ENCODE measurements around the gene TRPC4. TPM values are rescaled to one million over a fixed set of nuclear protein-coding genes. Genes with fewer than 3 reads are reported as not detected.
A peak's percentile ranks its signal among the peaks of the same experiment; 100 is the strongest.
"Not testable (repeated sequence)": the region's sequence is repeated elsewhere in the genome, so short reads cannot be mapped to it uniquely, and the experiment has no call there.

TRPC4 gene
- total and polyA plus RNA-seq, 7 donors, result 0.64 to 11.8 (median 9.4) TPM; not detected in 1

DNA sequence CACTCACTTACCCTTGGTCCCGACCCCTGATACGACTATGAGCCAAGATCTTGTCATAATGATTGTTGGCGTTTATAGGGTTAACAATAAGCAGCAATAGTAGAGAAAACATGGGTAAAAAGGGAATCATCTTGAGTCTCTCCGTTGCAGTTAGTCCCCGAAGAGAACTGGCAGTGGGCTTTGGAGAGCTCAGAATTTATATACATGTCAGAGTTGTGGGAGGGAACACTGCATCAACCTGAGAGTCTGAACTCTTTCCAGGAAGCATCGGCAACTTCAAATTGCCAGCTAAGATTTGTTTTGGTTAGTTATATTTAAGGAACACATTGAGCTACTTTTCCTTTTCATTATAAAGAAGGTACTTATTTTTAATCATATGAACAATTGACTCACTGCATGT is 271.0 kb downstream of the TRPC4 start, which contains the start of gene POSTN:
POSTN (minus strand) TSS at position 172 of the 400 bp plus-strand sequence; CDS start at position 130, 42 bp downstream.
- TF ChIP-seq POLR2AphosphoS5 (IDR thresholded peaks at IDR 0.05), result peak in 3 of 4 donors; percentile 44 to 76 (median 60)
- TF ChIP-seq, protein P1, sequence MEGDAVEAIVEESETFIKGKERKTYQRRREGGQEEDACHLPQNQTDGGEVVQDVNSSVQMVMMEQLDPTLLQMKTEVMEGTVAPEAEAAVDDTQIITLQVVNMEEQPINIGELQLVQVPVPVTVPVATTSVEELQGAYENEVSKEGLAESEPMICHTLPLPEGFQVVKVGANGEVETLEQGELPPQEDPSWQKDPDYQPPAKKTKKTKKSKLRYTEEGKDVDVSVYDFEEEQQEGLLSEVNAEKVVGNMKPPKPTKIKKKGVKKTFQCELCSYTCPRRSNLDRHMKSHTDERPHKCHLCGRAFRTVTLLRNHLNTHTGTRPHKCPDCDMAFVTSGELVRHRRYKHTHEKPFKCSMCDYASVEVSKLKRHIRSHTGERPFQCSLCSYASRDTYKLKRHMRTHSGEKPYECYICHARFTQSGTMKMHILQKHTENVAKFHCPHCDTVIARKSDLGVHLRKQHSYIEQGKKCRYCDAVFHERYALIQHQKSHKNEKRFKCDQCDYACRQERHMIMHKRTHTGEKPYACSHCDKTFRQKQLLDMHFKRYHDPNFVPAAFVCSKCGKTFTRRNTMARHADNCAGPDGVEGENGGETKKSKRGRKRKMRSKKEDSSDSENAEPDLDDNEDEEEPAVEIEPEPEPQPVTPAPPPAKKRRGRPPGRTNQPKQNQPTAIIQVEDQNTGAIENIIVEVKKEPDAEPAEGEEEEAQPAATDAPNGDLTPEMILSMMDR (IDR thresholded peaks at IDR 0.05), result no peak
- TF ChIP-seq POLR2A (IDR thresholded peaks at IDR 0.05), result no peak
- no peak for TF ChIP-seq EP300 (IDR thresholded peaks at IDR 0.05)
- 33 to 34% methylated on average over 6 of the region's 6 CpGs for WGBS, 2 donors
- Histone ChIP-seq H3K9me3 (no peaks in the 10 kb centered on the region), H3K4me1 (peaks cover 0 to 35% (median 15%) of the 10 kb centered on the region in 4 donors), H3K4me3 (peak within 1 kb of the TSS; percentile 3 to 48 (median 36)), H3K27ac (peak within 1 kb of the TSS in 3 of 4 donors; percentile 45 to 62 (median 57)), H3K36me3 (no peaks in the 10 kb centered on the region), H3K27me3 (no peaks in the 10 kb centered on the region)
- intact Hi-C loops (cut with DNase I), result loop anchor here (5.0 kb wide), 1 partner anchor 596 kb away; the partner anchor contains the start of gene EXOSC8
- no peak for DNase-seq

DNA sequence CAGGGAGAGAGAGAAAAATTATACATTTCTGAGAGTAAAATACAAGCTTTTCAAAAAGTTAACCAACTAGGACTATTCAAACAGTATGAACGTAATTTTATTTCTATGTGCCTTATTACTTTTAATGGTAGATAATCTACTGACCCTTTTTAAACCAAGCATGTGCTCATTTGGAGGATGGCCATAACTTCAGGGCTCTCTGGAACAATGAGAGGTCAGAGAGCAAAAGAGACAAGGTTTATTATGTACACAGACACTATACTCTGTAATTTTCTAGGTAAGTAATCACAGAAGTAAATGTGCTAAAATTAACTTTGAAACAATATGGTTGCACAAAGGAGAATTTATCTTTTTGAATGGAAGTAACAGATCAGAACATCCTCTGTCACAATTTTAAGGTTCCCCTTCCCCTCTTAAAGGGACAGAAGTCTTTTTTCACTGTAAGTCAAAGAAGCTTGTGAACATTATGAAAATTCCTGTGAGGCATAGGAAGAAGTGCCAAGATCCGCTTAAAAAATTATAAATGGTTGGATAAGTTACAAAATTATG is 272.0 kb downstream of the TRPC4 start:
- DNase-seq, result no peak
- Histone ChIP-seq H3K4me3 (peak overlapping the region in 3 of 4 donors; percentile 4 to 48 (median 47)), H3K36me3 (no peaks in the 10 kb centered on the region), H3K4me1 (peaks cover 0 to 32% (median 15%) of the 10 kb centered on the region in 4 donors), H3K27ac (peak overlapping the region in 3 of 4 donors; percentile 45 to 62 (median 57)), H3K9me3 (no peaks in the 10 kb centered on the region), H3K27me3 (no peaks in the 10 kb centered on the region)
- intact Hi-C loops (cut with DNase I), result loop anchor here (5.0 kb wide), 1 partner anchor 595 kb away; the partner anchor contains the start of gene EXOSC8
- 45 to 63% methylated on average over 2 of the region's 2 CpGs for WGBS, 2 donors
- TF ChIP-seq, protein P1 (IDR thresholded peaks at IDR 0.05), result no peak
- TF ChIP-seq POLR2A (IDR thresholded peaks at IDR 0.05), result no peak
- no peak for TF ChIP-seq POLR2AphosphoS5 (IDR thresholded peaks at IDR 0.05)
- no peak for TF ChIP-seq EP300 (IDR thresholded peaks at IDR 0.05)

DNA sequence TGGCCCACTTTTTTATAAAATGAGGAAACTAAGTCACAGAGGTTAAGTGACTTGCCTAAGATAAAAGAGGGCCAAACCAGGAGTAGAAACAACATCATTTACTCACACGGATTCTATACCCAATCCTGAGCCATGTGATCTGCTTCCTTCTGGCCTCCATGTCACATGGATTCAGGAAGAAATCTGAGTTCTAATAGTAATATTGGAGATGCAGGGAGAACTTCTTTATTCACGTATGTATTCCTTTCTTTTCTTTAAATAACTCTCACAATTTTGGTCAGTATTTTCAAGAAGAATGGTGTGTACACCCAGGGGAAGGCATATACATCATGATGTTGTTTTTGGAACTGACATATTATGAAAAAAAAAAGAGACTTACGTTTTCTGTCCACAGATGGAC is 272.8 kb downstream of the TRPC4 start:
- no peaks in the 10 kb centered on the region for H3K9me3 ChIP-seq
- H3K36me3 ChIP-seq, result no peaks in the 10 kb centered on the region
- 52 to 64% methylated on average over 3 of the region's 3 CpGs for WGBS, 2 donors
- no peaks in the 10 kb centered on the region for H3K27me3 ChIP-seq
- no peak for TF ChIP-seq POLR2A (IDR thresholded peaks at IDR 0.05)
- H3K4me3 ChIP-seq, result peak overlapping the region in 2 of 4 donors; percentile 47 to 48
- peak overlapping the region in 3 of 4 donors; percentile 45 to 62 (median 57) for H3K27ac ChIP-seq
- no peak for DNase-seq
- peaks cover 0 to 24% (median 11%) of the 10 kb centered on the region in 4 donors for H3K4me1 ChIP-seq
- intact Hi-C loops (cut with DNase I), result loop anchor here (5.0 kb wide), 1 partner anchor 595 kb away; the partner anchor contains the start of gene EXOSC8

DNA sequence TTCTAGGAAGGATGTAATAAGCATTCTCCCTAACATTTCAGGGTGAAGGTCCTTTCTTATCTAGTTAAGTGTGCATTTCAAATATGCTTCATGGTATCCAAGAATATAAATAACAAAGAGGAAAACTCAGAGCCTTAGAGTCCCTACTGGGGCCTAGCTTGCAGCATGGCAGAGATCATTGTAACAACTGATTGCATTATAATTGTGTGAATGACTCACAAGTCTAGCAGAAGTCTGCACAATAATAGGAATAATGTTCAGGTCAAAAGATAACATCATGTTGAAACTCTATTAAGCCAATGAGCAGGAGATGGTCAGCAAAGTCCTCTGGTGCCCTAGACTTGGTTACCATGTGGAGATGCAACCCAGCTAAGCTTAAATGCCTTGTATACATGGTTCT is 274.4 kb downstream of the TRPC4 start:
- no peaks in the 10 kb centered on the region for H3K36me3 ChIP-seq
- no peak overlapping the region for H3K27ac ChIP-seq
- no peak overlapping the region for H3K4me3 ChIP-seq
- H3K9me3 ChIP-seq, result no peaks in the 10 kb centered on the region
- no peaks in the 10 kb centered on the region for H3K27me3 ChIP-seq
- TF ChIP-seq POLR2A (IDR thresholded peaks at IDR 0.05) (no peak), POLR2AphosphoS5 (IDR thresholded peaks at IDR 0.05) (no peak)
- peaks cover 0 to 23% (median 10%) of the 10 kb centered on the region in 4 donors for H3K4me1 ChIP-seq
- DNase-seq, result no peak
- intact Hi-C loops (cut with DNase I), result loop anchor here (5.0 kb wide), 1 partner anchor 593 kb away; the partner anchor contains the start of gene EXOSC8

DNA sequence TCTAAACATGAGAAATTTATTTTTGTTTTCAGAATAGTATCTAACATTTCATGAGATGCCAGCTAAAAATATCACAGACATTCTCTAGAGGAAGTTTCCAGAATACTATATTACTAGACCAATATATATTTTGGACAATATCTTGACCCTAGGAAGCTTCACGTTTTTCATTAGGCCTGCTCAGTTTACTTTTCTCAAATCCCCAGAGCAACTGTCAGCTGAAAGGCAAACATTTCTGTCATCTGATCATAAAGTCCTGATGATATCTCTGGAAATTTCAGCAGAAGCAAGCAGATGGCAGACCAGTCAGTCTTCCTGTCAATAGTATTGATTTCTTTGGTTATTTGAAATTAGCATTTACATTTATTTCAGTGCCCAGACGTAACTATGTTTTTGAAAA is 275.0 kb downstream of the TRPC4 start:
- Histone ChIP-seq H3K27me3 (no peaks in the 10 kb centered on the region), H3K9me3 (no peaks in the 10 kb centered on the region), H3K36me3 (no peaks in the 10 kb centered on the region), H3K27ac (no peak overlapping the region), H3K4me3 (peak overlapping the region in 1 of 4 donors; percentile 2), H3K4me1 (peaks cover 0 to 21% (median 10%) of the 10 kb centered on the region in 4 donors)
- DNase-seq, result no peak
- intact Hi-C loops (cut with DNase I), result no loop called here
- WGBS, 2 donors, result 38 to 55% methylated on average over 2 of the region's 2 CpGs
- TF ChIP-seq, protein P1 (IDR thresholded peaks at IDR 0.05), result no peak
- TF ChIP-seq POLR2AphosphoS5 (IDR thresholded peaks at IDR 0.05) (no peak), EP300 (IDR thresholded peaks at IDR 0.05) (no peak), POLR2A (IDR thresholded peaks at IDR 0.05) (no peak)

DNA sequence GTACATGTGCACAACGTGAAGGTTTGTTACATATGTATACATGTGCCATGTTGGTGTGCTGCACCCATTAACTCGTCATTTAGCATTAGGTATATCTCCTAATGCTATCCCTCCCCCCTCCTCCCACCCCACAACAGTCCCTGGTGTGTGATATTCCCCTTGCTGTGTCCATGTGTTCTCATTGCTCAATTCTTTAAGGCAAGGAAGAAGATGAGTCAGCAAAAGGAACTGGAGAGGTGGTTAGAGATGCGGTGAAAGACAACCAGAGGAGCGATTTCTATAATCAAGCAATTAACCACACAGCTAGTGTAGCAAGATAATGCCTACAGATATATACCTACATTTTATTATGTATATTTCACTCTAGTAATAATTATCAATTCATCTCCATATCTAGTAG is 280.2 kb downstream of the TRPC4 start:
- 80% methylated on average over 4 of the region's 4 CpGs for WGBS, 2 donors
- H3K27ac ChIP-seq, result not testable (repeated sequence)

More for the DNA sequence above, 280.2 kb downstream of the TRPC4 start:
- H3K27me3 ChIP-seq; H3K9me3 ChIP-seq; H3K4me1 ChIP-seq; H3K4me3 ChIP-seq; intact Hi-C loops (cut with DNase I); DNase-seq: not testable (repeated sequence)
- H3K36me3 ChIP-seq, result peaks cover 0 to 16% (median 2%) of the 10 kb centered on the region in 4 donors
